Large intestine (tissue), 1 donor: ENCODE data around the gene TBC1D24. TPM values are rescaled to one million over a fixed set of nuclear protein-coding genes. Genes with fewer than 3 reads are reported as not detected.

Source experiments
- polyA plus RNA-seq: library from polyadenylated mRNA; unstranded; fragments of 120-200 nt; gene quantifications from one replicate; pipeline ENCODE4 v1.2.1, GENCODE V29; 2013

Gene TBC1D24
- polyA plus RNA-seq, 1 donor, result 15.1 TPM

Other genes with a start within 250 kb of the TBC1D24 start
- gene DNASE1L2, start 238.7 kb upstream of the TBC1D24 start, polyA plus RNA-seq, result 0.91 TPM
- 81.6 TPM for gene ECI1, start 223.5 kb upstream of the TBC1D24 start, polyA plus RNA-seq
- 172 TPM for gene RNPS1, start 207.0 kb upstream of the TBC1D24 start, polyA plus RNA-seq
- gene ABCA3, start 134.4 kb upstream of the TBC1D24 start, polyA plus RNA-seq, result 4.7 TPM
- gene CCNF, start 45.7 kb upstream of the TBC1D24 start, polyA plus RNA-seq, result 6.4 TPM
- gene TEDC2, start 15.0 kb upstream of the TBC1D24 start, polyA plus RNA-seq, result 6.4 TPM
- 0.75 TPM for gene NTN3, start 3.8 kb upstream of the TBC1D24 start, polyA plus RNA-seq
- 246 TPM for gene ATP6V0C, start 38.8 kb downstream of the TBC1D24 start, polyA plus RNA-seq
- gene AMDHD2, start 45.2 kb downstream of the TBC1D24 start, polyA plus RNA-seq, result 88.0 TPM
- gene CEMP1, start 56.3 kb downstream of the TBC1D24 start, polyA plus RNA-seq, result 16.8 TPM
- 39.7 TPM for gene PDPK1, start 62.9 kb downstream of the TBC1D24 start, polyA plus RNA-seq
- gene KCTD5, start 207.4 kb downstream of the TBC1D24 start, polyA plus RNA-seq, result 20.0 TPM
- gene PRSS27, start 245.1 kb downstream of the TBC1D24 start, polyA plus RNA-seq, result 1.3 TPM